Activated CD4-positive, alpha-beta T cell treated with anti-CD3 and anti-CD28 coated beads for 1 hour (primary cell): Measurements from ENCODE around the gene NBAS.

Source experiments
- DNase-seq: peaks from one replicate; pipeline ENCODE4 v3.0.0-alpha.2; 2020

Gene NBAS

GRCh38 chr2:15560988-15561573, at the start of gene NBAS:
NBAS (minus strand) TSS chr2:15561334; CDS start chr2:15561304, 30 bp downstream.
- DNase-seq = peak; percentile 60

GRCh38 chr2:15610430-15610952, 49.4 kb upstream of the NBAS start:
- no peak for DNase-seq

- no peak for DNase-seq
Observed at GRCh38 chr2:15609341-15610042, 48.4 kb upstream of the NBAS start.

- no peak for DNase-seq
Observed at GRCh38 chr2:15608392-15608761, 47.2 kb upstream of the NBAS start.

- DNase-seq = no peak
Observed at GRCh38 chr2:15607709-15608391, 46.7 kb upstream of the NBAS start.

DNA sequence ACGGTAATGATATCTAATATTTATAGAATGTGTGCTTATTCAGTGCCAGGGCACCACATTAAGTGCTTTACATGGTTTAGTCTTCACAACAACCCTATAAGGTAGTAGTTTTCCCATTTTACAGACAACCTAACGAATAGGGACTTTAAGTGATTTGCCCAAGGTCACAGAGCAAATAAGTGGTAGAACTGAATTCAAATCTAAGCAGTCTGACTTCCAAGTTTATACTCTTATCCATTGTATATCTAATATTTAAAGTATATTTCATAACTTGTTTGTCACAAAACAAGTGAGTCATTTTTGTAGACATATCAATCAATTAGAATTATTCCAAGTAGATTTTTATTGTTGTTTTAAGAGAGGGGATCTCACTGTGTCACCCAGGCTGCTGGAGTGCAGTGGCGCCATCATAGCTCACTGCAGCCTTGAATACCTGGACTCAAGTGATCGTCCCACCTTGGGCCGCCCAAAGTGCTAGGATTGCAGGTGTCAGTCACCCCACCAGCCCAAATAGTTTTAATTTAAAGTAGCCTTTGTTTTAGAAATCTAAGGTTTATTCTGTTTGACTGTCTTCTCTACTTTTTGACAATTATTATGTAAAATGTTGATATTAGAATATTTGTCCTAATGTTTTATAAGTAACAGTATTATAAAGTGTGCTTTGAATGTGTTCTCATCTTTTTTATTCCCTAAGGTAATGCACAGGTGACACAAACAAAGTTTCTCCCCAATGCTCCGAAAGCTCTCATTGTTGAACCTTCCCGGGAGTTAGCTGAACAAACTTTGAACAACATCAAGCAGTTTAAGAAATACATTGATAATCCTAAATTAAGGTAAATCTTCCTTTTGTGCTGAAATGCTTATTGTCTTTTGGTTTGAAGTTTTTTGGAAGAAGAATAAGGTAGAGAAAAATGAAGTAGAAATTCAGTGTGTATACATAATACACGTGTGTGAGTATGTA, 45.6 kb upstream of the NBAS start:
- no peak for DNase-seq

GRCh38 chr2:15605721-15606120, 44.6 kb upstream of the NBAS start:
- no peak for DNase-seq

GRCh38 chr2:15603948-15604347, 42.8 kb upstream of the NBAS start:
- DNase-seq = no peak

GRCh38 chr2:15603044-15603765, 42.1 kb upstream of the NBAS start:
- DNase-seq = no peak

- DNase-seq = no peak
Observed at GRCh38 chr2:15602393-15602792, 41.3 kb upstream of the NBAS start.

GRCh38 chr2:15601681-15602080, 40.5 kb upstream of the NBAS start:
- DNase-seq = no peak

- no peak for DNase-seq
Observed at GRCh38 chr2:15599994-15600393, 38.9 kb upstream of the NBAS start.

GRCh38 chr2:15596968-15597367, 35.8 kb upstream of the NBAS start:
- DNase-seq = no peak

- DNase-seq = no peak
Observed at GRCh38 chr2:15596350-15596749, 35.2 kb upstream of the NBAS start.

- no peak for DNase-seq
Observed at GRCh38 chr2:15595936-15596335, 34.8 kb upstream of the NBAS start.

- no peak for DNase-seq
Observed at GRCh38 chr2:15595342-15595905, 34.3 kb upstream of the NBAS start.

DNA sequence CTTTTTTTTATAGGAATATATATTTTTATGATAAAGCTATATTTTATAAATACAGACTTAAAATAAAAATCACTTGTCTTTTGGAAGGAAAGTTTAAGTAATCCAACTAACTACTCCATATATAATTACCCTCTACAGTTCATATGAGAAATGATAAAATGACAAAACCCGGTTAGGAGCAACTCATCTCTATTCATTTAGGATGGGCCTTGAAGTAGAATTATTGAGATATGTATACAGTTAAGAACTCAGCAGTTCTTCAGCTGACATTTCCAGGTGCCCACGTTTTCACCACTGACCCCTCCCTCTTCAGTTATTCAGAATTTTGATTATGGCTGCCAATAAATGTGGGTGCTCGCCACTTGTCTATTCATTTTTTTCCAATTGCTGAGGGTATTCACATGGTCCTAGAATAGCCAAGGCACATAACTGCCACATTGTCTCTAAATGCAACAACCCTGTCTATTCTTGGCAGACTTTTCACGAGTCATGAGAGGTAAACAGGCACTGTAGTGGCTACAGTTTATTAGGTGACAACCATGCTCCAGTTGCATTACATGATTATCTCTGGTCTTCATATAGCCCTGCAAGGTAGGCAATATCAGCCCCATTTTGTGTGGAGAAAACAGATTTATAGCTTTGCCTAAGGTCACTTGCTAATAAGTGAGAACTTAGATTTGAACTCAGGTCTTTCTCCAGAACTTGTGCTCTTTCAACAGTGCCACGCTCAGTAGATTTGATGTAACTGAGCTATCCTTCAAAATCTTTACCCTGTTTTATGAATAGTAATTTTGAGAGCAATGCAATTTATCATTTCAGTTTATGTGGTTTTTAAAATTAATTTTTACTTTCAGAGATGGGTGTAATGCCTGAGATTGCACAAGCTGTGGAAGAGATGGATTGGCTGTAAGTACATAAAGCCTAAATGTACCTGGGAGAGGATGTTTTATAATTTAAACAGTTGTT, 33.4 kb upstream of the NBAS start:
- DNase-seq = no peak

DNA sequence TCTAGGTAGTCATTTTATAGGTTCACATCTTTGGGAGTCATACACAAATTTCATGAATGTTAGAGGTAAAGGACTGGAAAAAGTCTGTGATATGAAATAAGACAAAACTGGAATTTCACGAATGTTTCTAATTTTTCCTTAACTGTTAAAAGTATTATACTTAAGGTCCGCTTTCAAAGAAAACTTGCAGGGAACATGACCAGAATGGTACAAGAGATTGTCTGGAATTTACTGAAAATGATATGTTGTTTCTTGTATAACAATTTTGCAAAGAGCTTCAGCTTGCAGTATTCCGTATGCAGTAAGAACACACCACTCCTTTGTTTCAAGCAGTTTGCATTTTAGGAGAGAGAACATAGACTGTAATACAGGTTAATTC, 32.2 kb upstream of the NBAS start:
- DNase-seq = no peak

DNA sequence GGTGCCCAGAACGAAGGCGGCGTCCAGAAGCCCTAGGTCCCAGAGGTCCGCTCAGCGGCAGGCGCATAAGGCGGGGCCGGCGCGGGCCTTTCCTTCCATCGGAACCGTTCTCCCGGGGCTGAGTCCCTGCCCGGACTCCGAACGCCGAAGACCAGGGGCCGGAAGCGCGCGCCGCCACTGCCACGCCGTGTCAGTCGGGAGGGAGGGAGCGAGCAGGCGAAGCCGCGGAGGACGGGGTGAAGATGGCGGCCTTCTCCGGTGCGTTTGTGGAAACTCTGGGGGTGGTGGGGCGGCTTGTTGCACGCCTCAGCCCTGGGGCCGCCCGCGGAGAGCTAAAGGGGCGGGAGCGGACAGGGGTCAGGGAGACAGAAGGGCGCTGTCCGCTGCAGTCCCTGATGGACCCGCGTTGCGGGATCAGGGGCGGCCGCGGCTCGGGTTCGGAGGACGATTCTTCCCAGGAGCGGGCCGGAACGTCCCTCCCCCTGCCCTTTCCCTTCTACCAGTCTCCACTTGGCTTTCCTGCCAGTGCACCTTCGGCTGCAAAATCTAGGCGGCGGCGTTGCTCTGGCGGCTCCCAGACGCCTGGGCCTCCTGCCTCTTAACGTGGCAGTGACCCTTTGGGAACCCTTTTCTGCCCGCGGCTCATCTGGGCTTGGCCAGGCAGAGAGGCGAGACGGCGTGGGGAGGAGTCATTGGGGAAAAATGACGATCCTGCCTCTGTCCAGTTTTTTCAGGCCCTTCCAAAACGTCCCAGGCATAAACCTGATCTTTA, 30.7 kb upstream of the NBAS start, which contains the start of gene DDX1:
DDX1 (plus strand) TSS at position 177 of the 772 bp plus-strand sequence; CDS start at position 243, 66 bp downstream.
- DNase-seq = peak; percentile 80

GRCh38 chr2:15591373-15591691, 30.2 kb upstream of the NBAS start:
- DNase-seq = no peak
